ENCODE measurements around the gene PTCRA. TPM values are rescaled to one million over a fixed set of nuclear protein-coding genes. Genes with fewer than 3 reads are reported as not detected.
A peak's percentile ranks its signal among the peaks of the same experiment; 100 is the strongest.

Gene PTCRA
- total and polyA plus RNA-seq, 2 of the 4 experiments (the other 2 are of a cell fraction) = not detected

GRCh38 chr6:42963179-42963854 is 47.5 kb downstream of the PTCRA start:
- DNase-seq (no peak), ATAC-seq (ENCODE audit: low read depth) (peak; percentile 4; the same call in 1 of the 2 replicates)
- no peaks in the 10 kb centered on the region for H3K9me3 ChIP-seq (ENCODE audit: control insufficient read depth, insufficient read depth, low read length)
- H3K14ac ChIP-seq (replicated peaks; ENCODE audit: low read depth, low read length) = no peak overlapping the region
- dilution Hi-C loops (cut with HindIII; ENCODE audit: low sequenced_read_pairs, unreplicated experiment) = no loop called here
- intact Hi-C loops (cut with micrococcal nuclease) = no loop called here
- no peaks in the 10 kb centered on the region for H3K27me3 ChIP-seq (ENCODE audit: control insufficient read depth, insufficient read depth, low read length)
- 80% methylated on average over 1 of the region's 12 CpGs; no CpG with 5 or more reads in 1 of the 2 experiments for WGBS, 2 experiments (ENCODE audit: extremely low coverage in 2 of 2, insufficient read length in 1 of 2)
- no peak overlapping the region for H2AFZ ChIP-seq (replicated peaks; ENCODE audit: low read length, poor library complexity)
- peaks cover 0 to 4% of the 10 kb centered on the region in 2 experiments; a peak in 1 of 4 replicates for H3K79me1 ChIP-seq (ENCODE audit: low read depth in 1 of 2, low read length in 2 of 2)
- no peak overlapping the region for H3K4me3 ChIP-seq (ENCODE audit: insufficient read depth, low read depth, low read length)
- no peak overlapping the region for H2BK120ac ChIP-seq (ENCODE audit: low read depth, low read length)
- no peak overlapping the region for H2BK20ac ChIP-seq (ENCODE audit: low read depth, low read length)
- no peak overlapping the region for H2BK15ac ChIP-seq (ENCODE audit: low read depth, low read length)
- CTCF ChIA-PET = no interaction called here
- no peaks in the 10 kb centered on the region for H4K20me1 ChIP-seq (ENCODE audit: insufficient read depth, low read length)
- no peaks in the 10 kb centered on the region for H3K9me1 ChIP-seq (ENCODE audit: insufficient read depth, low read length)
- H3K27ac ChIP-seq (ENCODE audit: insufficient read depth, low read length) = no peak overlapping the region
- H4K5ac ChIP-seq (ENCODE audit: low read depth, low read length) = no peak overlapping the region
- no peak overlapping the region for H4K91ac ChIP-seq (ENCODE audit: insufficient read depth, low read depth, low read length)
- no peak overlapping the region for H3K18ac ChIP-seq (ENCODE audit: low read depth, low read length)
- no peak overlapping the region for H3K9ac ChIP-seq (ENCODE audit: low read depth, low read length)
- no peak overlapping the region for H3K56ac ChIP-seq (ENCODE audit: extremely low read depth, insufficient read depth, low read length)
- no peak overlapping the region for H3K4ac ChIP-seq (ENCODE audit: low read depth, low read length)
- no TSS peak for BruUV-seq (replicated peaks)
- no peak overlapping the region for H2BK5ac ChIP-seq (ENCODE audit: low read depth, low read length, poor library complexity, severe bottlenecking)
- no peak overlapping the region for H4K8ac ChIP-seq (ENCODE audit: low read depth in 2 of 2, low read length in 2 of 2)
- POLR2A ChIA-PET (ENCODE audit: unreplicated experiment) = no interaction called here
- peak overlapping the region; percentile 58 for H2AK9ac ChIP-seq (replicated peaks; ENCODE audit: low read depth, low read length, poor library complexity)
- in situ Hi-C loops (cut with MboI; ENCODE audit: low sequenced_read_pairs) = no loop called here
- TF ChIP-seq CEBPB (IDR thresholded peaks at IDR 0.05; ENCODE audit: low read depth, low read length) (no peak), USF2 (IDR thresholded peaks at IDR 0.05; ENCODE audit: low read depth, low read length) (no peak), FOS (IDR thresholded peaks at IDR 0.05; ENCODE audit: low read depth, low read length) (no peak), BHLHE40 (IDR thresholded peaks at IDR 0.05; ENCODE audit: low read depth, low read length) (no peak), NFE2L2 (IDR thresholded peaks at IDR 0.05; ENCODE audit: low read depth, low read length) (no peak), SMC3 (IDR thresholded peaks at IDR 0.05; ENCODE audit: low read depth, low read length) (no peak), RCOR1 (IDR thresholded peaks at IDR 0.05; ENCODE audit: insufficient replicate concordance, low read length) (no peak), MAZ (IDR thresholded peaks at IDR 0.05; ENCODE audit: borderline replicate concordance, low read depth, low read length) (no peak), ELK1 (IDR thresholded peaks at IDR 0.05; ENCODE audit: borderline replicate concordance, low read depth, low read length) (no peak), CTCF (conservative IDR thresholded peaks at IDR 0.05; ENCODE audit: low read depth, low read length) (no peak), RAD21 (IDR thresholded peaks at IDR 0.05; ENCODE audit: low read length) (no peak), MXI1 (IDR thresholded peaks at IDR 0.05; ENCODE audit: borderline replicate concordance, low read depth, low read length) (no peak), MAFK (IDR thresholded peaks at IDR 0.05; ENCODE audit: low read depth, low read length) (no peak), POLR2A (IDR thresholded peaks at IDR 0.05; ENCODE audit: low read depth, low read length) (no peak), RFX5 (IDR thresholded peaks at IDR 0.05; ENCODE audit: low read depth, low read length) (no peak)
- no peak overlapping the region for H3K23ac ChIP-seq (ENCODE audit: low read depth, low read length)
- no peak overlapping the region for H2AK5ac ChIP-seq (ENCODE audit: low read depth, low read length)
- peaks cover 44% of the 10 kb centered on the region for H3K36me3 ChIP-seq (ENCODE audit: control insufficient read depth, insufficient read depth, low read length)
- peaks cover 7% of the 10 kb centered on the region; the same call in 1 of the 2 replicates for H3K4me1 ChIP-seq (ENCODE audit: control insufficient read depth, insufficient read depth, low read length)
- H3K4me2 ChIP-seq (ENCODE audit: low read depth, low read length) = no peak overlapping the region
